Renal cortical epithelial cell (primary cell): ENCODE data around the gene MKI67. TPM values are rescaled to one million over a fixed set of nuclear protein-coding genes. Genes with fewer than 3 reads are reported as not detected.

Experiments
- DNase-seq: peaks from one replicate; pipeline ENCODE4 v3.0.0-alpha.2; 2011; ENCODE audit warnings: low read depth
- total RNA-seq: library from RNA; depleted of rRNA; stranded (reverse); fragments of >200 nt; gene quantifications from 2 replicates; pipeline ENCODE4 v1.2.3, GENCODE V29; 2014

MKI67 gene
- total RNA-seq, 1 donor from 2014 or later = 0.75 TPM

GRCh38 chr10:128065881-128066534 is 60.2 kb downstream of the MKI67 start:
- no peak for DNase-seq

DNA sequence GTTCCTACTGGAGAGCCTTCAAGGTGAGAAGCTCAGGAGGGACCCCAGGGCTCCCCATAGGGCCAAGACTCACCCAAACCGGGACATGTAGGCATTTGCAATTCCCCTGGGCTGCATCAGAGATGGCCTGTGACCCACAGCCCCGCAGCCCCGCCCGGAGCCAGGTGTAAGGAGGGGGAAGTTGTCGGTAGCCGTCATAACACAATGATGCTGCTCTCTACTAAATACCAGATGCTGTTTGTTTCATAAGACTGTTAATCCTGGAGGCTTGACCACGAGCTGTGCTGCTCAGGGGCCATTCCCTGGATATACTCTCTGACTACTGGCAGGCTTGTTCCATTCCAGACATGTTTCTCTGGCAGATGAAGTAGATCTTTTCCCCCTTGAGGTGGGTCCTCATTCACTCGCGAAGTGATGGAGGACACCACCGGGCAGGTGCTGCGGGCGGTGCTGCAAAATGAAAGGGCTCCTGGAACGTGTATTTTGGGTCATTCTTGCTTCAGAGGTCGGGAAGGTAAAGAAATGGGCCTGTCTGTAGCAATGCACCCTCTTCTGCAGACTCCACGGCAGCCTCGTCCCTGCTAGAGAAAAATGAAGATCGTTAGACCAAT is 61.1 kb downstream of the MKI67 start:
- DNase-seq = peak; percentile 48

DNA sequence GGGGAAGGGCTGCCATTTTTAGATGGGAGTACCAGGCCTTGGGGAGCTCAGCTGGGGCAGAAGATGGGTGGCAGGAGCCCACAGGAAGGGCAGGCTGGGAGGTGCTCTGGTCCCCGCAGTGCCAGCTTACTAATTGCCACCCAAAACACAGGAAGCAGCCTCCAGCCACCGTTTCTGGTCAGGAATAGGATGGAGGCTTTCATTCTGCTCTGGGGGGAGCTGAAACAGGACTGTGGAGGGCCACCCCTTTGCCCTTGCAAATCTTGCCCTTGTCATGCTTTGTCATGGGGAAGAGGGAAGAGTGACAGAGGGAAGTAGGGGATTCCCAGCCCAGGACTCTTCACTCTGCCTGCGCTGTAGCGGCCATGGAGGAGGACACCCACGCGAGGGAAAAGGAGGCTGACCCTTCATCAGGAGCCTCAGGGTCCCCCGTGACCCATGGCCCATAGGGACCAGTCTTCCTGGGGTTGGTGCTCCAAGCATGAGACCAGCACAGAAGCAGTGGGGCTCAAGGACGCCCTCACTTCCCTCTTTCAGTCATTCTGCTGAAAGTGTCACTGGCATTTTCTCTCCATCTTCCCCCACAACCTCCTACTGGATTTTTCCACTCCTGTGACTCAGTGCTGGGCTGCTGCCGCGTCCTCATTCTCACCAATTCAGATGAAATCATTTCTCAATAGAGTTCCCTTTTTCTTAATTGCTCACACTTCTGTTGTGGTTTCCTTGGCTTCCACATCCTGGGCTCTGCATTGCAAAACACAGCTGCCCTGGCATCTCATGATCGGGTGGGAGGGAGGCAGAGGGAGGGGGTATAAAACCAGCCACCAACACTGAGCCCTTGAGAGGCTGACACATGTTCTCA is 61.9 kb downstream of the MKI67 start:
- peak; percentile 98 for DNase-seq

DNA sequence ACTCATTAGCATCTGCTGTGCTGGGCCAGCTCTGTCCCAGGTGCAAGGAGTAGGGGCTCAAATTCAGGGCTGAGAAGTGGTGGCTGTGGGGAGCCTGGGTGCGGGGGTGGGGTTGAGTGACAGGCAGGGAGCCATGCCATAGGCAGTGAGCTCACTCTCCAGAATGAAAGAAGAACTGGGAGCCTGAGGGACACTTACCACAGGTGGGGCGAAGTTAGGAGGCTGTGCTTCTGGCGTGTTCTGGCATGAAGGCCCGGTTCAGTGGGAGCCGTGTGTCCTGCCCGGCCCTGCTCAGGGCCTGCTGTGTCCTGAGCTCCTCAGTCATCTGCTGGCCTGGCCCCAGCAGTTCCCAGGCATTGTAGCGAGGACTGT is 62.5 kb downstream of the MKI67 start:
- no peak for DNase-seq

- DNase-seq = no peak
These were observed 63.2 kb downstream of the MKI67 start for GRCh38 chr10:128062881-128063563.

- DNase-seq = no peak
These were observed 63.8 kb downstream of the MKI67 start for GRCh38 chr10:128062331-128062880.

DNA sequence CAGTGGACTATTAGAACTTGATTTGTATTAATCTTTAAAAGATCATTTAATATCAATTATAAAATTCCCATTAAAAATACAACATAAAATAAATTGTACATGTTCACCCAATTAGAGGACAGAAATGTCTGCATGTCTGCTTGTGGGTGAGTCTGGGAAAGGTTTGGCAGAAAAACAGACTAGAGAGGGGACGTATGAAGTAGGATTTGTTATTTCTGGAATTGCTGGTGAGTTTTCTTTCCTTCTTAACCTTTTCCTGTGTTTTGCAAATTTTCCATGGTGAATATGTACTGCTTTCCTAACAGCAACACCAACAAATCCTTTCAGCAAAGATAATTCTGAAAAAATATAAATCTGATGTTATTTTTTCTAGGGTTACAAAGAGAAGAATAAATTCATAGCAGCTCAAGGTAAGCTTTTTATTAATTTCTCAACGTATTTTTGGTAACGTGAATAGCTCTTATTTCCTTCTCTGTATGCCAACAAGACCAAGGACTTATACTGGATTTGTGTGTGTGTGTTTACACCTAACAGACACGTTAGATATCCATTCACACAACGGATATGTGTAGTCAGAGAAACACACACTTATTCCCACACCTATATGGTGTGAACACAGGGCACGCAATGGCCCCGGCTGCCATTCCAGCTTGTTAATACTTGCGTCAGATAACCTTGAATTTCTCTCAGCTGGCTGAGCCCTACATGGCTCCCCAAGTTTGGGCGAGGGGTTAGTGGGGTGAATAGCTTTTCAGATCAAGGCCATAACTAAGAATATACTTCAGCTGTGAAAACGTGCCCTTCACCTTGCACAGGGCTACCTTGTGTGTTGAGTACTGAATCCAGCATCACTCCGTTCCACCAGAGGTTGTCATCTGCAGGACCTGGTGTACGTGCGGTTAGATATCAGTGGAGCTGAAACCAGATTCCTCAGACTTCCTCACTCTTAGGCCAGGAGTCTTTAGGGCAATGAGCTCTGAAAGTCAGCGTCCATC is 64.6 kb downstream of the MKI67 start:
- no peak for DNase-seq

DNA sequence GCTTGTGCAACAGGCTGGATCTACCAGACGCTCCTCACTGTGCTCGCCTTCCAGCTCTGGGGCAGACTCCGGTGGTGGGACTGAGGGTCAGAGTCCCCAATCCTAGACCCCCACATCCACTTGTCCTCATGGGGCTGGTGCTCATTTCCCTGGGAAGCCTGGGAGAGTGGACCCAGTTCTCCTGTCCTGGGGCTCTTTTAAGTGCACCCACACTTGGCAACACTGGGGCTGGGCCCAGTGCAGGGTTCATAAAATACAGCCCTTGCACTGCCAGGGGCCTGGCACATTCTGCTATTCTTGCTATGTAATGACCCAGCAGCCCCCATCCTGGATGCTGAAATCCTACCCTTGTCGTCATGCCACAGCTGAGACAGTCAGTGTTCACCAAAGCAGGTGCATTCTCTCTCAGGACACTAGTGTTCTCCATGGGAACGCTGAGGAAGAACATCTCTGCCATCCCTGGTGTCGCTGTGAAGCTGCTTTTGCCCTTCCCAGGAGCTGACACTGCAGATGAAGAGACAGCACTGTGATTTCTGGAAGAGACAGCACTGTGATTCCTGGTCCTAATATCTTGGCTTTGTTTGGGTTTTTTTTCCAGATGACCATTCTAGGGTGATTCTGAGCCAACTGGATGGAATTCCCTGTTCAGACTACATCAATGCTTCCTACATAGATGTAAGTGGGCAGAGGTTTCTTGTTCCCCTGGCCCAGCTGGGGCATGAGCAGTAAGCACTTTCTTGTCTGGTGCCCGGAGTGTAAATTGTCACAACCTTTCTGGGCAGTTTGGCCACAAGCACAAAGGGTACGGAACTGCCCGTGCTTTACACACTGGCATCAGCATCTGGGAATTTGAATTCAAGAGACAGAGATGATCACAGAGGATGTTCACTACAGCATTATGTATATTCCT is 65.6 kb downstream of the MKI67 start:
- no peak for DNase-seq

GRCh38 chr10:128059982-128060293 is 66.3 kb downstream of the MKI67 start:
- DNase-seq = no peak

DNA sequence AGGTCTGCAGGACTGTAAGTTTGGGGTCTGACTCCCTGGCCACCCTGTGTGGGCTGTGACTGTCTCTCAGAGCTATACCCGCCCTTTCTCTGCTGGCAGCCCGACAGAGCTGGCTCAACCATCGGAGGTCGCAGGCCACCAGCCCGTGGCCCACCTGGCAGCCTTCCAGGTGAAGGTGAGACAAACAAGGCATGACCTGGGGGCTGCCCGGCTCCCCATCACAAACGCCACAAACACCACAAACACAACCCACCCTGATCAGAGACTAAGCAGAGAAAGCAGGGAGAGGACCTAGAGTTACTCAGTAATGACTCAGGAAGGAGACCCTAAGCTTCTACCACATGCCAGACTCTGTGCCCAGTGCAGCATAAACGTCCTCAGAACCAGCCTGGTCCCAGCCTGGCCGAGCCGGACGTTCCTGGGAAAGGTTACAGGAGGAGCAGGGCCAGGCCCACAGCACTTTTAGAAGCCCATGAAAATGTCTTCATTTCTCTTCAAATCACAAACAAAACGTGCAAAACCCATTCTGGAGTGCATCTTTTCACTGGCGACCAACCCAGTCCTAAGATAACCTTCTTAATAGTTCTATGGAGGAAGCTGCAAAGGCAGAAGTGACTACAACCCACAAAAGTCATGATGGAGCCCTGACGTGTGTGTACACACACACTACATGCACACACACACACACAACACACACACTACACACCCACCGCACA is 66.8 kb downstream of the MKI67 start:
- DNase-seq = no peak

DNA sequence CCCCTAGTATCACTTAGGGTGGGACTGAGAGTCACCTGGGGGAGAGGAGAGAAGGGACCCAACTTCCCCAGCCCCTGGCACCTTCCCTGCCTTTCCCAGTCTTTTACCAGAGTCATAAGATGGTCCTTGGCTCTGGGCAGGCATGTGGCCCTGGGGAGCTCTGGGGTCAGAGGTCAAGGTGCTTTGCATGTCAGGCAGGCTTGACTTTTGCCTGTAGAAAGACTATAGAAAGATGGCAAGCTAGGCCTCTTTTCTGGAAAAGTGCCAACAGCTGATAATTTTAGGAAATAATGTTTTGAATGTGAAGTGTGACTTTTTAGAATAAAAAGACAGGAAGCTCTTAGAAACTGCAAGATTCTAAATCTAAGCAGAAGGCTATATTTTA is 67.5 kb downstream of the MKI67 start:
- no peak for DNase-seq

DNA sequence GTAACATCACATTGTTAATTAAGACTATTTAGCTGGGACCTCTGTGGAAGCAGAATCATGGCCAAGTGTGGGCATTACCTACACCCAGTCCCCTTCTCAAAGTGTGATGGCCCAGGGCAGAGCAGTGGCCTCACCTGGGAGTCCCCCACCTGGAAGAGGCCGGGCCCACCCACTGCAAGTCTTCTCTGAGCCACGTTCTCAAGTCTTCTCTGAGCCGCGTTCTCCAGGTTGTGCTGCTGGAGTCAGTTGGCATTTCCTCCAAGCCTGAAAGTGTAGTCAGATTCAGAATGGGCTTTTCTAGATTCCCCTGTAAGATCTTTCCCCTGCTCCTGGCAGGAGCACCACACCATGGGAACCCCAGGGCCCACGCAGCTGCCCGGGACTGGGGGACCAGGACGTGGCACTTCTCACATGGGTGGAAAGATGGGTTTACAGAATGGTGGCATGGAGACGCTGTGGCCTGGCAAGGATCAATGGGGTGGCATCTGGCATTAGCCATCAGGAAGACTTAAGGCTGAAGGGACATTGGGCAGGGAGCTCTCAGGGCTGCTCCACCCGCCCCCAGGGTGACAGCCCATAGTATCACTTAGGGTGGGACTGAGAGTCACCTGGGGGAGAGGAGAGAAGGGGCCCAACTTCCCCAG is 68.0 kb downstream of the MKI67 start:
- no peak for DNase-seq

DNA sequence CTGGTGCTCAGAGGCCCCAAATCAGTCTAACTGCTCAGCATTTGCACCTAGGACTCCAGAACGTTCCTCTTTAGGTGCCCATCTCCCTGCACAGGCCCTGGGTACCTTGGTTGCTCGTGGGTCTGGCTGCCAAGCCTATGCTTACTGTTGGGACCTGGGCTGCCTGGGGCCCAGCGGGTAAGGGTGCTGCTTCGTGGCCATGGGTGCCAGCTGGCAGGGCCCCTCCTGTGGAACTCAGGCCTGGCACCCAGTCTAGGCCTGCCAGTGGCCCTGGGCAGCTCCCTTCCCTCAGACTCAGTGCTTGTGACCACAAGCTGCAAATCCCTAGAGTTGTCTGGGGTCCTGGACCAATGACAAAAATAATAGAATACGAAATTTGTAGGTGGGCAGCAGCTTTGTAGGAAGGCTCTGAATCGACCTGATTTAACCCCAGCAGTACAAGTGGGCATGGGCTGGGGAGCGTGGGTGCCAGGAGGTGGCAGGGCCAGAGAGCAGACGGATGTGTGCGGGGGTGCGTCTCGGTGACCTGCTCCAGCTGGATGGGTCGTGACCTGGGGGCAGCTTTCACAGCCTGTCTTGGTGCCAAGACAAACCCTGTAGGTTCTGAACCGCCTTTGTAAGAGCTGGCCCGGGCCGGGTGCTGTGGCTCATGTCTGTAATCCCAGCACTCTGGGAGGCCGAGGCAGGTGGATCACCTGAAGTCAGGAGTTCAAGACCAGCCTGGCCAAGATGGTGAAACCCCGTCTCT is 69.7 kb downstream of the MKI67 start:
- no peak for DNase-seq

- no peak for DNase-seq
These were observed 71.0 kb downstream of the MKI67 start for GRCh38 chr10:128055061-128055868.

GRCh38 chr10:128054163-128054970 is 71.9 kb downstream of the MKI67 start:
- DNase-seq = no peak

GRCh38 chr10:128053356-128053755 is 72.9 kb downstream of the MKI67 start:
- DNase-seq = no peak
